Activated naive CD8-positive, alpha-beta T cell treated with anti-CD3 and anti-CD28 coated beads, Interleukin-2, amount 50 U/mL, for 24 hours (primary cell): ENCODE measurements around the gene MYO7B.

ENCODE experiments used
- ATAC-seq: fragments of 150-1000 bp; cut with Tn5 transposase; one replicate; pipeline ENCODE4 v1.10.0; 2021
- DNase-seq: peaks from one replicate; pipeline ENCODE4 v3.0.0; 2021
- H3K27ac Mint-ChIP-seq: one replicate; pipeline ENCODE4 v1.8.0; 2021; ENCODE audit warnings: mild to moderate bottlenecking, mixed read lengths
- H3K27me3 Mint-ChIP-seq: one replicate; pipeline ENCODE4 v1.8.0; 2021; ENCODE audit warnings: mixed read lengths
- H3K36me3 Mint-ChIP-seq: one replicate; pipeline ENCODE4 v1.8.0; 2021; ENCODE audit warnings: low read depth, mixed read lengths
- H3K4me1 Mint-ChIP-seq: one replicate; pipeline ENCODE4 v1.8.0; 2021; ENCODE audit warnings: mixed read lengths
- H3K4me3 Mint-ChIP-seq: one replicate; pipeline ENCODE4 v1.8.0; 2021; ENCODE audit warnings: mild to moderate bottlenecking, moderate library complexity, mixed read lengths
- H3K9me3 Mint-ChIP-seq: one replicate; pipeline ENCODE4 v1.8.0; 2021; ENCODE audit warnings: mixed read lengths

The MYO7B gene

DNA sequence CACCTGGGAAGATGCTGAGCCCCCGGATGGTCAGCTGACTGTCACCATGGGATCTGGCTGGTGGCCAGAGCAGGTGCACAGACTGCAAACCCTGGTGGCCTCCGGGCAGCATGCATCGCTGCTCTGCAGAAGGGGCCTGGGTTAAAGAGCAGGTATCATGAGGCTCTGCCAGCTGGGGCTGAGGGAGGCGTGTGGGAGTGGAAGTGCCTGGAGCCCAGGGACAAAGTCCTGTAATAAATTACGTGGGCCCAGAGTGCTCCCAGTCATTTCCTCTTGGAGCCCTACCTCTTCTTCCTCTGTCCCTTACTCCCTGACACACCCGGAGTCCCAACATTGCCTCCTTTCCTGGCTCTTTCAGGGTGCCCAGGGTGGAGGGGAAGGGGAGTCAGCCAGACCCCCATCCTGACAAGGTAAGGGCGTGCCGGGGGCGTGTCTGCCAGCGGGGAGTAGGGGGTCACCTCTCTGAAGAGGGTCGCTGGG lies at the start of gene MYO7B:
Gene MYO7B, plus strand, starts transcription at position 262 of the 480 bp plus-strand sequence. CDS start 24,040 bp downstream, outside the sequence.
- H3K36me3 Mint-ChIP-seq: no peaks in the 10 kb centered on the region
- no peaks in the 10 kb centered on the region for H3K9me3 Mint-ChIP-seq
- ATAC-seq: no peak
- no peaks in the 10 kb centered on the region for H3K4me1 Mint-ChIP-seq
- H3K27me3 Mint-ChIP-seq: peaks cover 7% of the 10 kb centered on the region
- H3K4me3 Mint-ChIP-seq: no peak within 1 kb of the TSS
- DNase-seq: no peak
- no peak within 1 kb of the TSS for H3K27ac Mint-ChIP-seq

DNA sequence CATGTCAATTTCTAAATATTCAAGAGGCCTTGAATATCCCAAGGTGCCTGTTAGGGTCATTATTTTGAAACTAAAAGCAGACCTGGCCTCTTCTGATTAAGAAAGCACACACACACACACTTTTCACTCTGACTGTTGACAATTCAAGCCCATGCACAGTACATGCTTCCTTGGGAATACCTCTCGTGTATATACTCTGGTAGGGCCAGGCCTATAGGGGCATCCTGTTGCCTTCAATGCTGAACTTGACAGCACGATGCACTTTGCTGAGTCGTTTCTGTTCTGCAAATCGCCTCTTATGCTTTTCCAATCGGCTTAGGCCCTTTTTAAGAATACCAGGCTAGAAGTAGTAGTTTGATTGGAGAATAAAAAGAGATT lies 49.8 kb upstream of the MYO7B start:
- peaks cover 34% of the 10 kb centered on the region for H3K4me1 Mint-ChIP-seq
- peak overlapping the region; percentile 79 for H3K27ac Mint-ChIP-seq
- H3K27me3 Mint-ChIP-seq: no peaks in the 10 kb centered on the region
- no peaks in the 10 kb centered on the region for H3K9me3 Mint-ChIP-seq
- peak; percentile 62 for ATAC-seq
- DNase-seq: no peak
- H3K4me3 Mint-ChIP-seq: no peak overlapping the region
- H3K36me3 Mint-ChIP-seq: peaks cover 52% of the 10 kb centered on the region

DNA sequence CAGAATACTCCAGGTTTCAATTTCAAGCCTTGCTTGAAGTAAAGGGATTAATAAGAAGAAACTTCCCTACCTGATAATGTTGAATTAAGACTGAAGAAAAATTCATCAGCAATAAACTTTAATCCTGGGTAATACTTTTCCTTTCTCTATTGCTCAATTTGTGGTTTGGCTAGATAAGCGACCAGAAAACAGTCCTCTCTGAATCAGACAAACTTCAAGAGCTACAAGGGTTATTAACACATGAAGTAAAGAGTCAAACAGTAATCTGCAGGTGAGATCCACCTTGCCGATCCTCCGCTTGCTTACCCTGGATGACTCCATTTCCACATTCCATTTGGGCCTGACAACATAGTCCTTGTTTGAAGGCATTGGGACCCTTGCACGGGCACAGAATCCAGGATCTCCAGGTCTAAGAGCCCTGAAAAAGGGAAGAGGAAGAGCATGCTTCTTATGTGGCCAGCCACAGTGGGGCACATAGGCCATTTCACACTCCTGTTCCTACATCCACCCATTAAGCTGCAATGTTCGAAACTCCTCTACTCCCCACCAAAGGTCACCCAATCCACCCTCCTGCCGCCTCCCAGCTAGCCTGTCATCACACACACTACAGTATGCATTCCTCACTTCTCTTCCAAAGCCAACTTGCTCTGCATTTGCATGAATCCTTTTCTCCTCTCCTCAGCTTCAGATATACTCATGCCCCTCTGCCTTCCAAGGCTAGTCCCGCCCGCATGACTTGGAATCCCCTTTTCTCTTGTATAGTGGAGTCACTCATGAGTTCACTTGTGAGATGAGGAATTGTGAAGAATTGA lies 49.0 kb upstream of the MYO7B start:
- no peak overlapping the region for H3K4me3 Mint-ChIP-seq
- H3K4me1 Mint-ChIP-seq: peaks cover 34% of the 10 kb centered on the region
- peaks cover 52% of the 10 kb centered on the region for H3K36me3 Mint-ChIP-seq
- no peaks in the 10 kb centered on the region for H3K9me3 Mint-ChIP-seq
- H3K27me3 Mint-ChIP-seq: no peaks in the 10 kb centered on the region
- peak overlapping the region; percentile 79 for H3K27ac Mint-ChIP-seq
- ATAC-seq (peak; percentile 38), DNase-seq (no peak)

- no peak for ATAC-seq
- peaks cover 32% of the 10 kb centered on the region for H3K4me1 Mint-ChIP-seq
- peaks cover 62% of the 10 kb centered on the region for H3K36me3 Mint-ChIP-seq
- H3K9me3 Mint-ChIP-seq: no peaks in the 10 kb centered on the region
- DNase-seq: no peak
- H3K27ac Mint-ChIP-seq: no peak overlapping the region
- H3K4me3 Mint-ChIP-seq: no peak overlapping the region
- H3K27me3 Mint-ChIP-seq: no peaks in the 10 kb centered on the region
Observed at GRCh38 chr2:127490283-127490682, 45.2 kb upstream of the MYO7B start.

- no peak for ATAC-seq
- peaks cover 16% of the 10 kb centered on the region for H3K4me1 Mint-ChIP-seq
- peak overlapping the region; percentile 15 for H3K27ac Mint-ChIP-seq
- no peak overlapping the region for H3K4me3 Mint-ChIP-seq
- no peaks in the 10 kb centered on the region for H3K27me3 Mint-ChIP-seq
- no peaks in the 10 kb centered on the region for H3K9me3 Mint-ChIP-seq
- peaks cover 56% of the 10 kb centered on the region for H3K36me3 Mint-ChIP-seq
- no peak for DNase-seq
Observed at GRCh38 chr2:127498386-127498785, 37.1 kb upstream of the MYO7B start.

DNA sequence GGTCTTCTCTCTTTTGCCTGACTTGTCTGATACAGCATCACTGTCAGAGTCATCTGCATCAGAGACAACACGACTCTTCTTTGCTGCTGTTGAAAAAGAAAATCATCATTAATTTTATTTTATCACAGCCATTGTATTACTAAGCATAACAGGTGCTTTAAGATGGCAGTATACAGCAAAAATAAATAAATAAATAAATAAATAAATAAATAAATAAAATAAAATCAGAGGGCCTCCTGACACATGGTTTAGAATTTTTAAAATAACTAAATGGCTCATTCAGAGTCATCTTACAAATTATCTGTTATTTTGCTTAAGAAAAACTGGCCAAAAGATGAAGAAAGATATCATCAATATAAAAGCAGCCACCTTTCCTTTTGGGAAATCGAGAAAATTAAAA lies 32.0 kb upstream of the MYO7B start:
- Mint-ChIP-seq H3K4me3 (no peak overlapping the region), H3K36me3 (peaks cover 57% of the 10 kb centered on the region), H3K9me3 (no peaks in the 10 kb centered on the region), H3K27ac (peak overlapping the region; percentile 2), H3K27me3 (no peaks in the 10 kb centered on the region), H3K4me1 (peaks cover 23% of the 10 kb centered on the region)
- no peak for ATAC-seq
- no peak for DNase-seq

DNA sequence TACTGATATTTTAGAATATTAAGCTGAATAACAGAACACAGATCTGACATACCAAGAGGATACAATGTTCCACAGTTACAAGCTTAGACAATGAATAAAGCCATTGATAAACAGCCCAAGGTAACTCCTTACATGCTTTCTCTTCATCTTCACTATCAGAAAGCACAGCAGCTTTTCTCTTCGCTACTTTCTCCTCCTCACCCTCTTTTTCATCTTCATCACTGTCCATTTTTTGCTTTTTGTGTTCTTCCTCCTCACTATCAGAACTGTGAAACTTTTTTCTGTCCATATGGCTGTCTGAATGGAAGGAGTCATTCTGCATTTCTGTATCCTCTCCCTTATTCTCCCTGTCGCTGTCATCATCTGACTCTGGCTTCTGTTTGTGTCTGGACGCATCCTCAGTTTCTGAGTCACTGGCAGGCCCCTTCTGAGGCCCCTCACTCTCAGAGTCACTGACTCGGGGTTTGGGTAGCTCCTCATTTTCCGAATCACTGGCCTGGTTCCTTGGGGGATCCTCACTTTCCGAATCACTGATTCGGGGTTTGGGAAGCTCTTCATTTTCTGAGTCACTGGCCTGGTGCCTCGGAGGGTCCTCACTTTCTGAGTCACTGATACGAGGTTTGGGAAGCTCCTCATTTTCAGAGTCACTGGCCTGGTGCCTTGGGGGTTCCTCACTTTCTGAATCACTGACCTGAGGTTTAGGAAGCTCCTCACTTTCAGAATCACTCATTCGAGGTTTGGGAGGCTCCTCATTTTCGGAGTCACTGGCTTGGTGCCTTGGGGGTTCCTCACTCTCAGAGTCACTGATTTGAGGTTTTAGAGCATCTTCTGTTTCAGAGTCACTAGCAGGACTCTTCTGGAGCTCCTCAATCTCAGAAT lies 30.7 kb upstream of the MYO7B start:
- DNase-seq: no peak
- H3K9me3 Mint-ChIP-seq: no peaks in the 10 kb centered on the region
- H3K27me3 Mint-ChIP-seq: no peaks in the 10 kb centered on the region
- peak overlapping the region; percentile 14 for H3K27ac Mint-ChIP-seq
- H3K4me3 Mint-ChIP-seq: no peak overlapping the region
- H3K36me3 Mint-ChIP-seq: peaks cover 58% of the 10 kb centered on the region
- ATAC-seq: no peak
- peaks cover 31% of the 10 kb centered on the region for H3K4me1 Mint-ChIP-seq

DNA sequence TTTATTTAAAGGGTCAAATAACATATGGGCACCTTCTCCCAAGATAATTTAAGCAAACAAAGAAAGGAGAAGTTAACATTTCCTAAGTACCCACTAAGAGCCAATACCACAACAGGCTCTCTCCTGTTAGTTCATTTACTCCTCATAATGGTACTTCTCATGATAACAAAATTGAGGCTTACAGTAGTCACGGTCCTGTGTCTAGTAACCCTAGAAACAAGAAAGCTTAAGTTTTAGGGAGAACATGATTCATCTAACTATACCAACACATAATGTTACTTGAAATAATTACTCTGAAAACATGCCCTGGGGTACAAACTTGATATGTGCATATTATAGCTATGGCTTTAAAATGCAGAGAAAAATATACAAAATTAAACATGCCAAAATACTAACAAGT lies 29.0 kb upstream of the MYO7B start:
- Mint-ChIP-seq H3K27me3 (no peaks in the 10 kb centered on the region), H3K36me3 (peaks cover 50% of the 10 kb centered on the region), H3K4me3 (no peak overlapping the region), H3K27ac (no peak overlapping the region), H3K4me1 (peaks cover 44% of the 10 kb centered on the region), H3K9me3 (no peaks in the 10 kb centered on the region)
- ATAC-seq: no peak
- DNase-seq: no peak

DNA sequence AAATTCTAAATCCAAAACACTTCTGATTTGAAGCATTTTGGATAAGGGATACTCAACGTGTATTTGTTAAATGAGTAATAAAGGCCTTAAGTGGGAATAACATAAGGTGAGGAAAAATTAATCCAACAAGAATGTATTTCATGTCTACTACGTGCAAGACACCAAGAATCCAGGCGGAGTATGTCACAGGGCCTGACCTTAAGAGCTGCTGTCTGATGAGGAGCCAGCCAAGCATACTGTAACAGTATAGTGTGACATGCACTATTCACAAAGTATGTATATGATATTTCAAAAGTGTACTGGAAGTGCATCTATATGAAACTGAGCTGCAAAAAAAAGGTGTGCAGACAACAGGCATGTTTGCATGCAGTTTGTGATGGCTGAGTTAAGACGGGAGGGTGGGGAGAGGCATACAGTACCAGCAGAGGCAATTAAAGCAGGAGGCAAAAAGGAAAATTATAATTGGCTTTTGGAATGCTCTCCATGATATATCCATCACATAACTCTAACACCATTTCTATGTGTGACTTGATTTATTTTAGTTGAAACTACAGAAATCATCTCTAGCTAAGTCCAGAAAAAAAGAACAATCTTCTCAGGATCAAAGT lies 27.4 kb upstream of the MYO7B start:
- Mint-ChIP-seq H3K27me3 (no peaks in the 10 kb centered on the region), H3K36me3 (peaks cover 43% of the 10 kb centered on the region), H3K27ac (peak overlapping the region; percentile 21), H3K4me1 (peaks cover 58% of the 10 kb centered on the region), H3K4me3 (no peak overlapping the region), H3K9me3 (no peaks in the 10 kb centered on the region)
- DNase-seq: no peak
- no peak for ATAC-seq

DNA sequence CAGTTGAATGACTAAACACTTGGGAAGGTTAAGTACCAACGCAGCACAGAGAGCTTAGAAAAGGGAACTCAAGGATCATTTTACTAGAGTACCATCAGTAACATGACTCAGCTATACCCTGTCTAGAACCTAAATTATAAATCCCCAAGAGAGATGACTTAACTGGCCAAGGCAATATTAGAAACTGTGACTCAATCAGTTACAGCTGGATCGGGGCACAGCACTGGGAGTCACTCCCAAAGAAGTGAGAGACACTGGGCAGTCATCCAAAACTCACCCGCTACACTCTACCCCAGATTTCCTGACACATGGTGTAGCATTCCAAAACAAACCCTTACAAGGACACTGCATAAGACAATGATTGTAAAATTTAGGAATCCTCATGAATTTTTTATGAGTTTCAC lies 26.9 kb upstream of the MYO7B start:
- H3K27me3 Mint-ChIP-seq: no peaks in the 10 kb centered on the region
- H3K4me3 Mint-ChIP-seq: no peak overlapping the region
- ATAC-seq (no peak), DNase-seq (no peak)
- no peaks in the 10 kb centered on the region for H3K9me3 Mint-ChIP-seq
- peak overlapping the region; percentile 21 for H3K27ac Mint-ChIP-seq
- peaks cover 60% of the 10 kb centered on the region for H3K4me1 Mint-ChIP-seq
- H3K36me3 Mint-ChIP-seq: peaks cover 42% of the 10 kb centered on the region

GRCh38 chr2:127510073-127510472 lies 25.4 kb upstream of the MYO7B start:
- H3K36me3 Mint-ChIP-seq: peaks cover 34% of the 10 kb centered on the region
- no peak for DNase-seq
- H3K4me1 Mint-ChIP-seq: peaks cover 68% of the 10 kb centered on the region
- no peak overlapping the region for H3K27ac Mint-ChIP-seq
- no peak for ATAC-seq
- no peaks in the 10 kb centered on the region for H3K9me3 Mint-ChIP-seq
- no peak overlapping the region for H3K4me3 Mint-ChIP-seq
- H3K27me3 Mint-ChIP-seq: no peaks in the 10 kb centered on the region

GRCh38 chr2:127511090-127511695 lies 24.3 kb upstream of the MYO7B start:
- Mint-ChIP-seq H3K9me3 (no peaks in the 10 kb centered on the region), H3K4me3 (no peak overlapping the region), H3K4me1 (peaks cover 73% of the 10 kb centered on the region), H3K36me3 (peaks cover 36% of the 10 kb centered on the region), H3K27ac (no peak overlapping the region), H3K27me3 (no peaks in the 10 kb centered on the region)
- ATAC-seq (no peak), DNase-seq (no peak)

- ATAC-seq: no peak
- Mint-ChIP-seq H3K9me3 (no peaks in the 10 kb centered on the region), H3K27ac (no peak overlapping the region), H3K36me3 (peaks cover 44% of the 10 kb centered on the region), H3K4me1 (peaks cover 77% of the 10 kb centered on the region), H3K4me3 (no peak overlapping the region), H3K27me3 (no peaks in the 10 kb centered on the region)
- no peak for DNase-seq
Observed at GRCh38 chr2:127511917-127512316, 23.6 kb upstream of the MYO7B start.

- H3K4me1 Mint-ChIP-seq: peaks cover 79% of the 10 kb centered on the region
- ATAC-seq (no peak), DNase-seq (no peak)
- H3K36me3 Mint-ChIP-seq: peaks cover 46% of the 10 kb centered on the region
- H3K9me3 Mint-ChIP-seq: no peaks in the 10 kb centered on the region
- no peaks in the 10 kb centered on the region for H3K27me3 Mint-ChIP-seq
- H3K27ac Mint-ChIP-seq: no peak overlapping the region
- H3K4me3 Mint-ChIP-seq: no peak overlapping the region
Observed at GRCh38 chr2:127512362-127512761, 23.1 kb upstream of the MYO7B start.
